GM12878 (cell line): ENCODE data around the gene APLP2. TPM values are rescaled to one million over a fixed set of nuclear protein-coding genes. Genes with fewer than 3 reads are reported as not detected.

Experiments
- ATAC-seq: fragments of 200-7000 bp; cut with Tn5 transposase; 3 replicates; pipeline ENCODE4 v1.9.1; 2020; ENCODE audit warnings: mild to moderate bottlenecking, moderate library complexity
- BruUV-seq: library from RNA; stranded (reverse); fragments of 400-500 nt; replicated peaks from 2 replicates; lab custom pipeline; 2021; lab: Mats Ljungman, UMichigan
- CTCF ChIA-PET: fragments of 300-600 bp; sonication (Branson Sonifier 250); formaldehyde crosslinking; extraction: SDS; loops from one replicate; lab custom pipeline; 2021; ENCODE audit warnings: inconsistent platforms; lab: Yijun Ruan, JAX
- POLR2A ChIA-PET: fragments of 350-600 bp; formaldehyde crosslinking; extraction: SDS; loops from one replicate; lab custom pipeline; 2021; ENCODE audit warnings: inconsistent platforms; lab: Charles Lee
- RAD21 ChIA-PET: fragments of 300-600 bp; sonication (Branson Sonifier 250); formaldehyde crosslinking; loops from one replicate; lab custom pipeline; 2023; ENCODE audit warnings: antibody characterized with exemption; ENCODE audit not compliant: unreplicated experiment; lab: Charles Lee
- SMC1A ChIA-PET: fragments of 300-600 bp; sonication (Branson Sonifier 250); formaldehyde crosslinking; loops from one replicate; lab custom pipeline; 2023; ENCODE audit not compliant: unreplicated experiment, uncharacterized antibody; lab: Charles Lee
- DNase-seq: peaks from one replicate; pipeline ENCODE4 v3.0.0-alpha.2; 2011; ENCODE audit warnings: low read depth, low spot score
- FAIRE-seq: peaks from 3 replicates; lab custom pipeline; 2011; peaks lifted over from hg19 to GRCh38; lab: Jason Lieb, UNC
- H2AFZ ChIP-seq: 2 replicates; pipeline ENCODE4 v1.6.0; 2011; ENCODE audit warnings: low read depth, low read length, control low read depth; ENCODE audit not compliant: control insufficient read depth
- H3K27ac ChIP-seq: 2 replicates; pipeline ENCODE4 v1.5.1; 2011; ENCODE audit warnings: control low read depth; ENCODE audit not compliant: control insufficient read depth, insufficient read depth
- H3K27me3 ChIP-seq, 2 experiments: replicated peaks in 1 of 2; 2 replicates each; pipeline versions ENCODE4 v1.6.0 to v1.6.1; 2011; ENCODE audit warnings: low read length in 1 of 2; ENCODE audit not compliant: control insufficient read depth in 2 of 2, insufficient read depth in 2 of 2
- H3K36me3 ChIP-seq, 2 experiments: 2 replicates each; pipeline ENCODE4 v1.5.1; 2011; ENCODE audit warnings: low read length in 1 of 2; ENCODE audit not compliant: control insufficient read depth in 2 of 2, insufficient read depth in 2 of 2
- H3K4me1 ChIP-seq: 2 replicates; pipeline ENCODE4 v1.6.1; 2011; ENCODE audit warnings: mild to moderate bottlenecking, low read length, moderate library complexity, mixed read lengths; ENCODE audit not compliant: control insufficient read depth, insufficient read depth
- H3K4me2 ChIP-seq: 2 replicates; pipeline ENCODE4 v1.6.0; 2011; ENCODE audit warnings: control low read depth; ENCODE audit not compliant: control insufficient read depth, insufficient read depth
- H3K4me3 ChIP-seq: fragments of 200-600 bp; sonication (generic); 2 replicates; pipeline ENCODE4 v1.5.1; 2016
- H3K79me2 ChIP-seq: 2 replicates; pipeline ENCODE4 v1.6.0; 2011; ENCODE audit warnings: low read length; ENCODE audit not compliant: control insufficient read depth, insufficient read depth
- H3K9ac ChIP-seq: 2 replicates; pipeline ENCODE4 v1.8.0; 2011; ENCODE audit warnings: low read length, control low read depth, mixed read lengths; ENCODE audit not compliant: control insufficient read depth, insufficient read depth
- H3K9me3 ChIP-seq: replicated peaks from 3 replicates; pipeline ENCODE4 v1.5.1; 2011; ENCODE audit warnings: mild to moderate bottlenecking, low read length; ENCODE audit not compliant: control insufficient read depth, insufficient read depth
- H4K20me1 ChIP-seq: 2 replicates; pipeline ENCODE4 v1.6.0; 2011; ENCODE audit not compliant: control insufficient read depth, insufficient read depth
- BCL3 ChIP-seq: IDR thresholded peaks from 2 replicates; pipeline ENCODE4 v1.6.1; 2011; ENCODE audit warnings: borderline replicate concordance, low read depth, mild to moderate bottlenecking, moderate library complexity, low read length; ENCODE audit not compliant: insufficient read depth, poor library complexity, severe bottlenecking
- CHD1 ChIP-seq: IDR thresholded peaks from 2 replicates; pipeline ENCODE4 v1.6.1; 2012; ENCODE audit warnings: low read depth, low read length, improper control_type of control experiment
- EGR1 ChIP-seq, 2 experiments: IDR thresholded peaks; 1 replicate in 1 of 2; 2 replicates in 1 of 2; pipeline ENCODE4 v1.6.1; 2011 to 2012; ENCODE audit warnings: low read depth in 2 of 2, low read length in 2 of 2, borderline replicate concordance in 1 of 2, mild to moderate bottlenecking in 1 of 2, moderate library complexity in 1 of 2
- FOXM1 ChIP-seq: IDR thresholded peaks from 2 replicates; pipeline ENCODE4 v1.6.1; 2012; ENCODE audit warnings: low read depth, mild to moderate bottlenecking, inconsistent platforms, low read length, moderate library complexity
- GABPA ChIP-seq: IDR thresholded peaks from 2 replicates; pipeline ENCODE4 v1.6.1; 2014; ENCODE audit warnings: antibody characterized with exemption, low read depth, mild to moderate bottlenecking, inconsistent platforms
- JUND ChIP-seq: IDR thresholded peaks from 2 replicates; pipeline ENCODE4 v1.6.1; 2012; ENCODE audit warnings: low read depth, mild to moderate bottlenecking, low read length, improper control_type of control experiment, moderate library complexity
- NBN ChIP-seq: fragments of 450-650 bp; IDR thresholded peaks from 2 replicates; pipeline ENCODE4 v1.6.1; 2016
- NFYA ChIP-seq: IDR thresholded peaks from 2 replicates; pipeline ENCODE4 v1.6.1; 2011; ENCODE audit warnings: low read depth, mild to moderate bottlenecking, low read length, improper control_type of control experiment, borderline replicate concordance
- PAX5 ChIP-seq: IDR thresholded peaks from 2 replicates; pipeline ENCODE4 v1.6.1; 2011; ENCODE audit warnings: low read depth, low read length, borderline replicate concordance
- RB1 ChIP-seq: fragments of 450-650 bp; formaldehyde crosslinking; IDR thresholded peaks from 2 replicates; pipeline ENCODE4 v1.6.1; 2017; ENCODE audit warnings: mild to moderate bottlenecking, borderline replicate concordance
- SMARCA5 ChIP-seq: fragments of 450-650 bp; IDR thresholded peaks from 2 replicates; pipeline ENCODE4 v1.6.1; 2017; ENCODE audit warnings: mild to moderate bottlenecking
- SRF ChIP-seq, 2 experiments: IDR thresholded peaks; 2 replicates each; pipeline ENCODE4 v1.6.1; 2011; ENCODE audit warnings: low read depth in 2 of 2, low read length in 2 of 2, mild to moderate bottlenecking in 1 of 2, moderate library complexity in 1 of 2
- TAF1 ChIP-seq: IDR thresholded peaks from 2 replicates; pipeline ENCODE4 v1.6.1; 2011; ENCODE audit warnings: mild to moderate bottlenecking, low read depth, low read length, borderline replicate concordance
- TCF12 ChIP-seq: IDR thresholded peaks from 2 replicates; pipeline ENCODE4 v1.6.1; 2011; ENCODE audit warnings: low read depth, mild to moderate bottlenecking, low read length
- YBX1 ChIP-seq: fragments of 450-650 bp; IDR thresholded peaks from 2 replicates; pipeline ENCODE4 v1.6.1; 2016; ENCODE audit warnings: antibody characterized with exemption
- ZBED1 ChIP-seq: IDR thresholded peaks from 2 replicates; pipeline ENCODE4 v1.6.1; 2016; ENCODE audit warnings: borderline replicate concordance
- ZNF592 ChIP-seq: fragments of 450-650 bp; IDR thresholded peaks from 2 replicates; pipeline ENCODE4 v1.6.1; 2017; ENCODE audit warnings: mild to moderate bottlenecking, moderate library complexity
- WGBS: methylation state at CpG from one replicate; pipeline ENCODE4 v1.1.6; 2016; ENCODE audit warnings: low lambda C conversion rate; ENCODE audit not compliant: insufficient replicate concordance, insufficient coverage; ENCODE audit errors: missing lambda C conversion rate; 5-methylcytosine and 5-hydroxymethylcytosine counted together
- in situ Hi-C: fragments of 300-500 bp; cut with MboI; formaldehyde crosslinking; loops from 9 replicates; pipeline ENCODE4 v1.14.3; 2018; ENCODE audit warnings: mixed read lengths
- intact Hi-C: fragments of 100-400 bp; cut with micrococcal nuclease; formaldehyde crosslinking; loops from one replicate; pipeline ENCODE4 v1.14.2; 2022; ENCODE audit not compliant: unreplicated experiment
- polyA plus RNA-seq, 11 experiments: library from polyadenylated mRNA; depleted of rRNA in 4 of 11; unstranded in 6 of 11; stranded (reverse) in 5 of 11; fragments of >200 nt; fragmentation: Nextera tagmentation in 4 of 11; fragmentation: Illumina TruSeq in 1 of 11; extraction: Ambion mirVana in 4 of 11; extraction: Trizol in 1 of 11; gene quantifications; 1 replicate in 1 of 11; 2 replicates in 10 of 11; pipeline versions ENCODE4 v1.2.1 to v1.2.3, GENCODE V29; 2011 to 2016; ENCODE audit warnings: inconsistent platforms in 2 of 11, missing spikeins in 2 of 11, low read depth in 1 of 11
- total RNA-seq, 4 experiments: library from RNA; depleted of rRNA in 3 of 4; stranded (reverse); fragments of >200 nt in 3 of 4; fragmentation: Illumina TruSeq in 1 of 4; extraction: Trizol in 1 of 4; gene quantifications; 2 replicates each; pipeline versions ENCODE4 v1.2.1 to v1.2.3, GENCODE V29; 2013 to 2021
- TF ChIP-seq, protein P1 (sequence below): fragments of 450-650 bp; IDR thresholded peaks from 2 replicates; pipeline ENCODE4 v1.6.1; 2017; ENCODE audit warnings: mild to moderate bottlenecking, low read depth, inconsistent platforms; ENCODE audit not compliant: poor library complexity, severe bottlenecking

The APLP2 gene
- total and polyA plus RNA-seq, 10 of the 15 experiments (the other 5 are each of a cell fraction or from before 2014, with no cell fraction given): 2.3 to 38.8 (median 21.3) TPM

DNA sequence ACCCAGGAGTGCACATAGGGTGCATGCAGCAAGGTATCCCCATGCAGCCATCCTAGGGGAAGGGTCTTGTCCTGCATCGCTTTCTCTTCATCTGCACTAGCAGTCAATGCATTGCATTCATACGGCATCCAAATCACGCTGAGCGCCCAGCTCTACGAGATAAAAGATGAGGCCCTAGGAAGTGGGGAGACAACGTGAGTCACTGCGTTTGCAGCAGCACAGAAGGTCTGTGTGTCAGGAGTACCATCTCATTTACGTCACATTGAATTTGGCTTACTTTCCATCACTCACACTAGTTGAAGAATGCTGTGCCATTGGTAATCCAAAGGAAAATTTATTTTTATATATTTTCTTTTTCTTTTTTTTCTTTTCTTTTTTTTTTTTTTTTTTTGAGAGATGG lies 87.4 kb downstream of the APLP2 start:
- no peak overlapping the region for H3K4me2 ChIP-seq
- no peak for FAIRE-seq
- TF ChIP-seq, protein P1, sequence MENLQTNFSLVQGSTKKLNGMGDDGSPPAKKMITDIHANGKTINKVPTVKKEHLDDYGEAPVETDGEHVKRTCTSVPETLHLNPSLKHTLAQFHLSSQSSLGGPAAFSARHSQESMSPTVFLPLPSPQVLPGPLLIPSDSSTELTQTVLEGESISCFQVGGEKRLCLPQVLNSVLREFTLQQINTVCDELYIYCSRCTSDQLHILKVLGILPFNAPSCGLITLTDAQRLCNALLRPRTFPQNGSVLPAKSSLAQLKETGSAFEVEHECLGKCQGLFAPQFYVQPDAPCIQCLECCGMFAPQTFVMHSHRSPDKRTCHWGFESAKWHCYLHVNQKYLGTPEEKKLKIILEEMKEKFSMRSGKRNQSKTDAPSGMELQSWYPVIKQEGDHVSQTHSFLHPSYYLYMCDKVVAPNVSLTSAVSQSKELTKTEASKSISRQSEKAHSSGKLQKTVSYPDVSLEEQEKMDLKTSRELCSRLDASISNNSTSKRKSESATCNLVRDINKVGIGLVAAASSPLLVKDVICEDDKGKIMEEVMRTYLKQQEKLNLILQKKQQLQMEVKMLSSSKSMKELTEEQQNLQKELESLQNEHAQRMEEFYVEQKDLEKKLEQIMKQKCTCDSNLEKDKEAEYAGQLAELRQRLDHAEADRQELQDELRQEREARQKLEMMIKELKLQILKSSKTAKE: no peak
- TF ChIP-seq EGR1 (IDR thresholded peaks at IDR 0.05; ENCODE audit: borderline replicate concordance in 1 of 2, low read depth in 2 of 2, low read length in 2 of 2) (no peak), FOXM1 (no peak), NBN (no peak), BCL3 (no peak), SRF (IDR thresholded peaks at IDR 0.05; ENCODE audit: low read depth in 2 of 2, low read length in 2 of 2) (no peak), RB1 (no peak), NFYA (no peak), ZNF592 (no peak), CHD1 (no peak), SMARCA5 (no peak), YBX1 (no peak), TAF1 (no peak), TCF12 (no peak), PAX5 (no peak), ZBED1 (no peak), JUND (no peak), GABPA (no peak)

More for the DNA sequence above, 87.4 kb downstream of the APLP2 start:
- ChIA-PET RAD21 (interaction anchor here (0.7 to 1.2 kb wide), 2 partner anchors 9 to 22 kb away, joined by 3 to 6 read pairs; no protein-coding TSS in a partner anchor), SMC1A (interaction anchor here (1.0 kb wide), 1 partner anchor 9 kb away, joined by 3 read pairs; no protein-coding TSS in a partner anchor), CTCF (interaction anchor here (0.6 to 1.2 kb wide), 2 partner anchors 25 to 730 kb away, joined by 3 to 4 read pairs; no protein-coding TSS in a partner anchor), POLR2A (no interaction called here)
- no peak for ATAC-seq
- no peaks in the 10 kb centered on the region for H3K36me3 ChIP-seq
- whole genome bisulfite sequencing: 67% methylated on average over 8 of the region's 8 CpGs
- BruUV-seq: no TSS peak
- no peak overlapping the region for H3K27ac ChIP-seq
- H4K20me1 ChIP-seq: no peaks in the 10 kb centered on the region; the same call in 1 of the 2 replicates
- peaks cover 15% of the 10 kb centered on the region; the same call in 1 of the 2 replicates for H3K4me1 ChIP-seq
- no peak overlapping the region for H3K9ac ChIP-seq
- H2AFZ ChIP-seq: no peak overlapping the region
- DNase-seq: no peak
- in situ Hi-C loops (no loop called here), intact Hi-C loops (no loop called here)
- no peak overlapping the region for H3K4me3 ChIP-seq
- H3K9me3 ChIP-seq: no peaks in the 10 kb centered on the region
- no peaks in the 10 kb centered on the region for H3K79me2 ChIP-seq
- peaks cover 16 to 17% of the 10 kb centered on the region in 2 experiments for H3K27me3 ChIP-seq
